HL-60 (cell line): ENCODE data around the gene MS4A4A.

Source experiments
- POLR2AphosphoS5 ChIP-seq: IDR thresholded peaks from 2 replicates; pipeline ENCODE4 v1.6.1; 2012; ENCODE audit warnings: low read depth
- TF ChIP-seq, protein P1 (sequence below): IDR thresholded peaks from one replicate; pipeline ENCODE4 v1.5.1; 2011; ENCODE audit warnings: low read length, control low read depth, inconsistent platforms; ENCODE audit not compliant: insufficient read depth

DNA sequence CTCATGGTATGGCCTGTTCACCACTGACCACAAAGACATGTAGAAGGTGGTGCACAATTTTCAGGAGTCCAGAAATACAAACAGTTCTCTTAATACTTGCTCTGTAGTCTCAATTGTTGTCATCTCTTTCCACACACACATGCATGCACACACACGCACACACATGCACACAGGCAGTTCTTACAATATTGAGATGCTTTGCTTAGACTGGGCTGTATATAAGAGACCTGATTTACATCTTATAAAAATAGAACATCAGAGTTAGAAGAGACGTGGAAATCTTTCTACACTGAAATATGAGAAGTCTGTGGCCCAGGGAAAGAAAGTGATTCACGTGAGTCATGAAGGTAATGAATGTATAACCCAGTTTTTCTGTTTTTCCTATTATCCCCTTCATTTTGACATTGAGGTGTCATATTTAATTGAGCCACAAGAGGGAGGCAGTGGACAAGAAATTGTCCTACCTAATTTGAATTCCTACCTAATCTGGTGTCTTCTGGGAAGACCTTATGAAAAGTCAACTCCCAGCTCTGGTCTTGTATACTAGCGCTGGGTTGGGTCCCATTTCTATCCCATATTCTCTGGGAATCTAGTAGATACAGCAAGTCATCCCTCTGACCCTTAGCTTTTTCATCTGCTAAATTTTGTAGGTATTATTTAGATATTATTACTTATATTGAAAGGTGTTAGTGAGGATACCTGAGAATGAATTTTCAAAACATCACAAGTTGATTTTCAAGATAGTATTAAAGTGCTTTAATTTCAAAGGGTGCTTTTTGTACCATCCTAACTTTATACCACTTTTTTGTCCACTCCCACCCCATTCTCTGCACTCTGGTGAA is 14.9 kb upstream of the MS4A4A start:
- TF ChIP-seq, protein P1, sequence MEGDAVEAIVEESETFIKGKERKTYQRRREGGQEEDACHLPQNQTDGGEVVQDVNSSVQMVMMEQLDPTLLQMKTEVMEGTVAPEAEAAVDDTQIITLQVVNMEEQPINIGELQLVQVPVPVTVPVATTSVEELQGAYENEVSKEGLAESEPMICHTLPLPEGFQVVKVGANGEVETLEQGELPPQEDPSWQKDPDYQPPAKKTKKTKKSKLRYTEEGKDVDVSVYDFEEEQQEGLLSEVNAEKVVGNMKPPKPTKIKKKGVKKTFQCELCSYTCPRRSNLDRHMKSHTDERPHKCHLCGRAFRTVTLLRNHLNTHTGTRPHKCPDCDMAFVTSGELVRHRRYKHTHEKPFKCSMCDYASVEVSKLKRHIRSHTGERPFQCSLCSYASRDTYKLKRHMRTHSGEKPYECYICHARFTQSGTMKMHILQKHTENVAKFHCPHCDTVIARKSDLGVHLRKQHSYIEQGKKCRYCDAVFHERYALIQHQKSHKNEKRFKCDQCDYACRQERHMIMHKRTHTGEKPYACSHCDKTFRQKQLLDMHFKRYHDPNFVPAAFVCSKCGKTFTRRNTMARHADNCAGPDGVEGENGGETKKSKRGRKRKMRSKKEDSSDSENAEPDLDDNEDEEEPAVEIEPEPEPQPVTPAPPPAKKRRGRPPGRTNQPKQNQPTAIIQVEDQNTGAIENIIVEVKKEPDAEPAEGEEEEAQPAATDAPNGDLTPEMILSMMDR, result peak; percentile 33
- TF ChIP-seq POLR2AphosphoS5, result no peak
